CD4-positive, CD25-positive, alpha-beta regulatory T cell (primary cell): ENCODE measurements around the gene CKS2. TPM values are rescaled to one million over a fixed set of nuclear protein-coding genes. Genes with fewer than 3 reads are reported as not detected.

Experiments used
- ATAC-seq, 2 donors: fragments of 150-1000 bp; cut with Tn5 transposase; one replicate each; pipeline ENCODE4 v1.10.0; 2021; ENCODE audit warnings: low read depth in 2 of 2, moderate number of reproducible peaks in 2 of 2, moderate library complexity in 1 of 2
- DNase-seq, 3 donors: peaks; one replicate each; pipeline versions ENCODE4 v3.0.0 to v3.0.0-alpha.2; 2012 to 2022; ENCODE audit warnings: mixed read lengths in 1 of 3
- H3K27ac ChIP-seq: one replicate; pipeline ENCODE4 v1.7.0; 2013; ENCODE audit warnings: mild to moderate bottlenecking, low read length; ENCODE audit not compliant: insufficient read depth, poor library complexity, severe bottlenecking
- H3K27me3 ChIP-seq: one replicate; pipeline ENCODE4 v1.7.0; 2013; ENCODE audit warnings: low read length; ENCODE audit not compliant: control insufficient read depth, insufficient read depth
- H3K36me3 ChIP-seq: one replicate; pipeline ENCODE4 v1.7.0; 2013; ENCODE audit warnings: mild to moderate bottlenecking, low read length, moderate library complexity; ENCODE audit not compliant: control insufficient read depth, insufficient read depth
- H3K4me1 ChIP-seq: 2 replicates; pipeline ENCODE4 v1.7.0; 2013; ENCODE audit warnings: mild to moderate bottlenecking, low read length; ENCODE audit not compliant: insufficient read depth, control insufficient read depth, poor library complexity, severe bottlenecking
- H3K4me3 ChIP-seq: one replicate; pipeline ENCODE4 v1.7.0; 2013; ENCODE audit warnings: low read depth, mild to moderate bottlenecking, low read length, moderate library complexity
- H3K9me3 ChIP-seq, 2 experiments: 1 replicate in 1 of 2; 2 replicates in 1 of 2; pipeline ENCODE4 v1.7.0; 2013; ENCODE audit warnings: low read length in 2 of 2, mild to moderate bottlenecking in 1 of 2, moderate library complexity in 1 of 2; ENCODE audit not compliant: control insufficient read depth in 2 of 2
- H3K27ac Mint-ChIP-seq, 3 donors: one replicate each; pipeline ENCODE4 v1.8.0; 2020 to 2022; ENCODE audit warnings: mild to moderate bottlenecking in 3 of 3, mixed read lengths in 3 of 3, moderate library complexity in 2 of 3
- H3K27me3 Mint-ChIP-seq: one replicate; pipeline ENCODE4 v1.8.0; 2022; ENCODE audit warnings: mild to moderate bottlenecking, mixed read lengths
- H3K36me3 Mint-ChIP-seq: one replicate; pipeline ENCODE4 v1.8.0; 2020; ENCODE audit warnings: mixed read lengths
- H3K4me1 Mint-ChIP-seq, 4 donors: one replicate each; pipeline ENCODE4 v1.8.0; 2020 to 2022; ENCODE audit warnings: mixed read lengths in 4 of 4, mild to moderate bottlenecking in 1 of 4
- H3K4me3 Mint-ChIP-seq, 4 donors: one replicate each; pipeline ENCODE4 v1.8.0; 2020 to 2022; ENCODE audit warnings: mild to moderate bottlenecking in 4 of 4, mixed read lengths in 4 of 4, moderate library complexity in 3 of 4
- H3K9me3 Mint-ChIP-seq, 7 donors: one replicate each; pipeline ENCODE4 v1.8.0; 2020 to 2022; ENCODE audit warnings: mixed read lengths in 7 of 7, mild to moderate bottlenecking in 3 of 7, moderate library complexity in 2 of 7
- polyA plus RNA-seq, 4 donors: library from polyadenylated mRNA; unstranded; fragments of 300-500 nt; fragmentation: Illumina TruSeq; gene quantifications; one replicate each; pipeline ENCODE4 v1.2.3, GENCODE V29; 2021
- total RNA-seq: library from RNA; stranded (reverse); gene quantifications from one replicate; pipeline ENCODE4 v1.2.3, GENCODE V29; 2022

Gene CKS2
- total and polyA plus RNA-seq, 5 donors from 2014 or later = 28.6 to 53.0 (median 43.6) TPM

- H3K9me3 Mint-ChIP-seq = no peaks in the 10 kb centered on the region
- peaks cover 3% of the 10 kb centered on the region for H3K36me3 Mint-ChIP-seq
- H3K27me3 Mint-ChIP-seq = peaks cover 7% of the 10 kb centered on the region
- DNase-seq (peak in 1 of 3 donors; percentile 52), ATAC-seq (no peak)
- no peaks in the 10 kb centered on the region for H3K36me3 ChIP-seq
- H3K4me3 ChIP-seq = peak overlapping the region; percentile 96
- peak overlapping the region; percentile 96 to 98 (median 97) for H3K4me3 Mint-ChIP-seq
- peak overlapping the region; percentile 29 for H3K27ac ChIP-seq
- H3K27ac Mint-ChIP-seq = peak overlapping the region in 2 of 3 donors; percentile 25 to 100
- peaks cover 47% of the 10 kb centered on the region for H3K4me1 ChIP-seq
- H3K27me3 ChIP-seq = no peaks in the 10 kb centered on the region
- no peaks in the 10 kb centered on the region for H3K9me3 ChIP-seq
- peaks cover 11 to 55% (median 31%) of the 10 kb centered on the region in 4 donors for H3K4me1 Mint-ChIP-seq
Measured at GRCh38 chr9:89312222-89312571, 1.2 kb downstream of the CKS2 start.

- H3K9me3 ChIP-seq = no peaks in the 10 kb centered on the region
- H3K36me3 ChIP-seq = no peaks in the 10 kb centered on the region
- H3K4me3 ChIP-seq = peak overlapping the region; percentile 96
- Mint-ChIP-seq H3K27ac (peak overlapping the region in 2 of 3 donors; percentile 20 to 58), H3K4me3 (peak overlapping the region in 3 of 4 donors; percentile 21 to 97 (median 75)), H3K27me3 (peaks cover 7% of the 10 kb centered on the region), H3K9me3 (no peaks in the 10 kb centered on the region), H3K36me3 (peaks cover 9% of the 10 kb centered on the region), H3K4me1 (peaks cover 15 to 64% (median 41%) of the 10 kb centered on the region in 4 donors)
- no peak overlapping the region for H3K27ac ChIP-seq
- peaks cover 55% of the 10 kb centered on the region for H3K4me1 ChIP-seq
- no peaks in the 10 kb centered on the region for H3K27me3 ChIP-seq
- ATAC-seq (no peak), DNase-seq (no peak)
Measured at GRCh38 chr9:89313842-89314241, 2.8 kb downstream of the CKS2 start.

- H3K4me1 ChIP-seq = peaks cover 59% of the 10 kb centered on the region
- Mint-ChIP-seq H3K9me3 (no peaks in the 10 kb centered on the region), H3K27me3 (peaks cover 7% of the 10 kb centered on the region), H3K36me3 (peaks cover 9% of the 10 kb centered on the region), H3K4me1 (peaks cover 17 to 68% (median 44%) of the 10 kb centered on the region in 4 donors), H3K4me3 (peak overlapping the region in 2 of 4 donors; percentile 32 to 97), H3K27ac (peak overlapping the region in 1 of 3 donors; percentile 58)
- H3K4me3 ChIP-seq = peak overlapping the region; percentile 96
- no peaks in the 10 kb centered on the region for H3K27me3 ChIP-seq
- ATAC-seq (no peak), DNase-seq (no peak)
- H3K27ac ChIP-seq = peak overlapping the region; percentile 15
- H3K9me3 ChIP-seq = no peaks in the 10 kb centered on the region
- no peaks in the 10 kb centered on the region for H3K36me3 ChIP-seq
Measured at GRCh38 chr9:89314955-89315354, 4.0 kb downstream of the CKS2 start.

GRCh38 chr9:89315482-89315881, 4.5 kb downstream of the CKS2 start:
- no peak overlapping the region for H3K27ac ChIP-seq
- H3K4me3 Mint-ChIP-seq = peak overlapping the region in 1 of 4 donors; percentile 79
- ATAC-seq (no peak), DNase-seq (no peak)
- H3K4me3 ChIP-seq = no peak overlapping the region
- H3K36me3 ChIP-seq = no peaks in the 10 kb centered on the region
- peaks cover 57% of the 10 kb centered on the region for H3K4me1 ChIP-seq
- H3K36me3 Mint-ChIP-seq = peaks cover 10% of the 10 kb centered on the region
- no peak overlapping the region for H3K27ac Mint-ChIP-seq
- no peaks in the 10 kb centered on the region for H3K9me3 Mint-ChIP-seq
- H3K4me1 Mint-ChIP-seq = peaks cover 17 to 69% (median 44%) of the 10 kb centered on the region in 4 donors
- peaks cover 6% of the 10 kb centered on the region for H3K27me3 Mint-ChIP-seq
- H3K27me3 ChIP-seq = no peaks in the 10 kb centered on the region
- H3K9me3 ChIP-seq = no peaks in the 10 kb centered on the region

GRCh38 chr9:89317282-89317681, 6.3 kb downstream of the CKS2 start:
- Histone ChIP-seq H3K4me3 (peak overlapping the region; percentile 82), H3K4me1 (peaks cover 57% of the 10 kb centered on the region), H3K9me3 (no peaks in the 10 kb centered on the region), H3K27ac (peak overlapping the region; percentile 100), H3K36me3 (peaks cover 5% of the 10 kb centered on the region), H3K27me3 (no peaks in the 10 kb centered on the region)
- Mint-ChIP-seq H3K27ac (peak overlapping the region; percentile 98 to 99 (median 99)), H3K4me1 (peaks cover 32 to 75% (median 53%) of the 10 kb centered on the region in 4 donors), H3K9me3 (no peaks in the 10 kb centered on the region), H3K36me3 (peaks cover 20% of the 10 kb centered on the region), H3K4me3 (peak overlapping the region; percentile 79 to 95 (median 94)), H3K27me3 (no peaks in the 10 kb centered on the region)
- ATAC-seq (no peak), DNase-seq (no peak)

GRCh38 chr9:89318123-89319014, 7.4 kb downstream of the CKS2 start, which contains the start of gene SECISBP2:
Gene SECISBP2, plus strand, starts transcription at chr9:89318500. Its CDS starts 77 bp downstream, at chr9:89318577.
- H3K36me3 Mint-ChIP-seq = peaks cover 30% of the 10 kb centered on the region

GRCh38 chr9:89319015-89319905, 8.3 kb downstream of the CKS2 start:
- DNase-seq (peak in 1 of 3 donors; percentile 9), ATAC-seq (no peak)
- Mint-ChIP-seq H3K27ac (peak overlapping the region; percentile 98 to 99 (median 99)), H3K4me1 (peaks cover 39 to 73% (median 53%) of the 10 kb centered on the region in 4 donors), H3K36me3 (peaks cover 37% of the 10 kb centered on the region), H3K9me3 (no peaks in the 10 kb centered on the region), H3K4me3 (peak overlapping the region; percentile 93 to 95 (median 94)), H3K27me3 (no peaks in the 10 kb centered on the region)
- Histone ChIP-seq H3K36me3 (peaks cover 21% of the 10 kb centered on the region), H3K4me3 (peak overlapping the region; percentile 96), H3K9me3 (no peaks in the 10 kb centered on the region), H3K4me1 (peaks cover 46% of the 10 kb centered on the region), H3K27me3 (no peaks in the 10 kb centered on the region), H3K27ac (peak overlapping the region; percentile 100)

More at GRCh38 chr9:89318123-89319014, 7.4 kb downstream of the CKS2 start, which contains the start of gene SECISBP2:
- no peaks in the 10 kb centered on the region for H3K9me3 Mint-ChIP-seq
- Histone ChIP-seq H3K36me3 (peaks cover 13% of the 10 kb centered on the region), H3K9me3 (no peaks in the 10 kb centered on the region), H3K27ac (peak within 1 kb of the TSS; percentile 100), H3K4me1 (peaks cover 54% of the 10 kb centered on the region), H3K27me3 (no peaks in the 10 kb centered on the region), H3K4me3 (peak within 1 kb of the TSS; percentile 96)
- DNase-seq (peak; percentile 87 to 96 (median 95)), ATAC-seq (peak; percentile 87 to 91)
- no peaks in the 10 kb centered on the region for H3K27me3 Mint-ChIP-seq
- peaks cover 37 to 73% (median 54%) of the 10 kb centered on the region in 4 donors for H3K4me1 Mint-ChIP-seq
- H3K4me3 Mint-ChIP-seq = peak within 1 kb of the TSS; percentile 93 to 95 (median 94)
- peak within 1 kb of the TSS; percentile 98 to 99 (median 99) for H3K27ac Mint-ChIP-seq
